ENCODE data around the gene RCN2. TPM values are rescaled to one million over a fixed set of nuclear protein-coding genes. Genes with fewer than 3 reads are reported as not detected.

The RCN2 gene
- total and polyA plus RNA-seq, 2 donors (not counting 1 experiment from before 2014, with no cell fraction given) = 46.6 to 106 TPM

GRCh38 chr15:76905013-76905839, 26.3 kb upstream of the RCN2 start, which contains the start of gene SCAPER:
SCAPER (minus strand) TSS chr15:76905340; CDS start chr15:76883817, 21,523 bp downstream.
- peak within 1 kb of the TSS; percentile 99 for H3K4me2 ChIP-seq (ENCODE audit: extremely low read depth, insufficient read depth, low read length)
- peak within 1 kb of the TSS; percentile 61 to 89 (median 73) for H3K4me3 ChIP-seq (replicated peaks in 1 of 4; ENCODE audit: control extremely low read depth in 1 of 4, insufficient read depth in 1 of 4, low read depth in 3 of 4, low read length in 4 of 4)
- H3K79me2 ChIP-seq (ENCODE audit: control insufficient read depth, insufficient read depth, low read length) = peaks cover 4% of the 10 kb centered on the region
- no peaks in the 10 kb centered on the region for H3K9me3 ChIP-seq (ENCODE audit: control insufficient read depth, insufficient read depth, low read depth, low read length)
- peaks cover 15% of the 10 kb centered on the region for H3K4me1 ChIP-seq (ENCODE audit: control insufficient read depth, extremely low read depth, insufficient read depth, low read length)
- no peaks in the 10 kb centered on the region for H3K36me3 ChIP-seq (ENCODE audit: control insufficient read depth, insufficient read depth, low read length)
- H3K27ac ChIP-seq (ENCODE audit: insufficient read depth, low read length) = peak within 1 kb of the TSS; percentile 67
- peak within 1 kb of the TSS; percentile 79 for H3K9ac ChIP-seq (ENCODE audit: insufficient read depth, low read length)
- TF ChIP-seq CTCF (conservative IDR thresholded peaks at IDR 0.05 in 1 of 2, IDR thresholded peaks at IDR 0.05 in 1 of 2; ENCODE audit: low read depth in 1 of 2, low read length in 2 of 2) (no peak), EZH2 (IDR thresholded peaks at IDR 0.05; ENCODE audit: low read length, missing control alignments) (no peak)
- peak within 1 kb of the TSS; percentile 87 for H2AFZ ChIP-seq (ENCODE audit: low read length)
- no peaks in the 10 kb centered on the region for H3K27me3 ChIP-seq (ENCODE audit: control insufficient read depth, insufficient read depth, low read length)
- no peaks in the 10 kb centered on the region for H4K20me1 ChIP-seq (ENCODE audit: control insufficient read depth, extremely low read depth, insufficient read depth, low read length)
- DNase-seq (ENCODE audit: low read depth in 2 of 2) = peak; percentile 83 to 85

DNA sequence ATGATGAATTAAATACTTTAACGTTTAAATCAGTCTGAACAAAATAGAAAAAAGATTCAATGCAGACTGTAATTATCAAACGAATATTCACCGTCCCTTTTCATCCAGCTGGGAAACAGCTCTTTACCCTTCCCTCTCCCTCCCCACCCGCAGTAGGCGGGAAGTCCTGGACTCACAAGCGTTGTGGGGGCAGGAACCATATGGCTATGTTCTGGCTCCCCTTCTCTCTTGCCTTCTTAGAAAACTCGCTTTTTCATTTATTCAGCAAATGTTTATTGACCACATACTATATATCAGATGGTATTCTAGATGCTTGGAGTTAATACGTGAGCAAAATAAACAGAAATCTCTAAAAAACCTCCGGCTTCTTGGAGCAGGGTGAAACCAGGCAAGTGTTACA, 25.7 kb upstream of the RCN2 start:
- H4K20me1 ChIP-seq (ENCODE audit: control insufficient read depth, extremely low read depth, insufficient read depth, low read length) = no peaks in the 10 kb centered on the region
- peaks cover 4% of the 10 kb centered on the region for H3K79me2 ChIP-seq (ENCODE audit: control insufficient read depth, insufficient read depth, low read length)
- H3K27me3 ChIP-seq (ENCODE audit: control insufficient read depth, insufficient read depth, low read length) = no peaks in the 10 kb centered on the region
- peak overlapping the region; percentile 67 for H3K27ac ChIP-seq (ENCODE audit: insufficient read depth, low read length)
- peaks cover 15% of the 10 kb centered on the region for H3K4me1 ChIP-seq (ENCODE audit: control insufficient read depth, extremely low read depth, insufficient read depth, low read length)
- TF ChIP-seq EZH2 (IDR thresholded peaks at IDR 0.05; ENCODE audit: low read length, missing control alignments) = no peak
- TF ChIP-seq CTCF (conservative IDR thresholded peaks at IDR 0.05 in 1 of 2, IDR thresholded peaks at IDR 0.05 in 1 of 2; ENCODE audit: low read depth in 1 of 2, low read length in 2 of 2) = no peak
- H3K4me3 ChIP-seq (replicated peaks in 1 of 4; ENCODE audit: control extremely low read depth in 1 of 4, insufficient read depth in 1 of 4, low read depth in 3 of 4, low read length in 4 of 4) = peak overlapping the region in 3 of 4 experiments; percentile 61 to 89 (median 76)
- no peaks in the 10 kb centered on the region for H3K36me3 ChIP-seq (ENCODE audit: control insufficient read depth, insufficient read depth, low read length)
- peak overlapping the region; percentile 77 for H2AFZ ChIP-seq (ENCODE audit: low read length)
- no peaks in the 10 kb centered on the region for H3K9me3 ChIP-seq (ENCODE audit: control insufficient read depth, insufficient read depth, low read depth, low read length)
- peak overlapping the region; percentile 69 for H3K4me2 ChIP-seq (ENCODE audit: extremely low read depth, insufficient read depth, low read length)
- H3K9ac ChIP-seq (ENCODE audit: insufficient read depth, low read length) = no peak overlapping the region
- DNase-seq (ENCODE audit: low read depth in 2 of 2) = no peak

- TF ChIP-seq CTCF (conservative IDR thresholded peaks at IDR 0.05 in 1 of 2, IDR thresholded peaks at IDR 0.05 in 1 of 2; ENCODE audit: low read depth in 1 of 2, low read length in 2 of 2) = no peak
- TF ChIP-seq EZH2 (IDR thresholded peaks at IDR 0.05; ENCODE audit: low read length, missing control alignments) = no peak
- Histone ChIP-seq H3K4me2 (ENCODE audit: extremely low read depth, insufficient read depth, low read length) (no peak overlapping the region), H3K9me3 (ENCODE audit: control insufficient read depth, insufficient read depth, low read depth, low read length) (no peaks in the 10 kb centered on the region)
Measured at GRCh38 chr15:76912430-76912829, 19.1 kb upstream of the RCN2 start.

More at GRCh38 chr15:76912430-76912829, 19.1 kb upstream of the RCN2 start:
- H3K4me1 ChIP-seq (ENCODE audit: control insufficient read depth, extremely low read depth, insufficient read depth, low read length) = no peaks in the 10 kb centered on the region
- no peaks in the 10 kb centered on the region for H3K36me3 ChIP-seq (ENCODE audit: control insufficient read depth, insufficient read depth, low read length)
- H3K27me3 ChIP-seq (ENCODE audit: control insufficient read depth, insufficient read depth, low read length) = peaks cover 4% of the 10 kb centered on the region
- H4K20me1 ChIP-seq (ENCODE audit: control insufficient read depth, extremely low read depth, insufficient read depth, low read length) = no peaks in the 10 kb centered on the region
- H3K4me3 ChIP-seq (replicated peaks in 1 of 4; ENCODE audit: control extremely low read depth in 1 of 4, insufficient read depth in 1 of 4, low read depth in 3 of 4, low read length in 4 of 4) = no peak overlapping the region
- H3K27ac ChIP-seq (ENCODE audit: insufficient read depth, low read length) = no peak overlapping the region
- no peak overlapping the region for H3K9ac ChIP-seq (ENCODE audit: insufficient read depth, low read length)
- no peak for DNase-seq (ENCODE audit: low read depth in 2 of 2)
- H2AFZ ChIP-seq (ENCODE audit: low read length) = no peak overlapping the region
- no peaks in the 10 kb centered on the region for H3K79me2 ChIP-seq (ENCODE audit: control insufficient read depth, insufficient read depth, low read length)

Measured in fibroblast of lung (primary cell).